GM18951 (cell line): Measurements from ENCODE around the gene SHQ1.

Source experiments
- POLR2A ChIP-seq: IDR thresholded peaks from 4 replicates; pipeline ENCODE4 v1.6.1; 2011; ENCODE audit warnings: mild to moderate bottlenecking; ENCODE audit not compliant: insufficient read length, insufficient read depth; ENCODE audit errors: extremely low read depth
- in situ Hi-C: fragments of 300-500 bp; cut with MboI; formaldehyde crosslinking; loops from one replicate; pipeline ENCODE4 v1.12.0; 2022; ENCODE audit warnings: low sequenced_read_pairs, mixed read lengths, inconsistent platforms; ENCODE audit not compliant: unreplicated experiment

SHQ1 gene

DNA sequence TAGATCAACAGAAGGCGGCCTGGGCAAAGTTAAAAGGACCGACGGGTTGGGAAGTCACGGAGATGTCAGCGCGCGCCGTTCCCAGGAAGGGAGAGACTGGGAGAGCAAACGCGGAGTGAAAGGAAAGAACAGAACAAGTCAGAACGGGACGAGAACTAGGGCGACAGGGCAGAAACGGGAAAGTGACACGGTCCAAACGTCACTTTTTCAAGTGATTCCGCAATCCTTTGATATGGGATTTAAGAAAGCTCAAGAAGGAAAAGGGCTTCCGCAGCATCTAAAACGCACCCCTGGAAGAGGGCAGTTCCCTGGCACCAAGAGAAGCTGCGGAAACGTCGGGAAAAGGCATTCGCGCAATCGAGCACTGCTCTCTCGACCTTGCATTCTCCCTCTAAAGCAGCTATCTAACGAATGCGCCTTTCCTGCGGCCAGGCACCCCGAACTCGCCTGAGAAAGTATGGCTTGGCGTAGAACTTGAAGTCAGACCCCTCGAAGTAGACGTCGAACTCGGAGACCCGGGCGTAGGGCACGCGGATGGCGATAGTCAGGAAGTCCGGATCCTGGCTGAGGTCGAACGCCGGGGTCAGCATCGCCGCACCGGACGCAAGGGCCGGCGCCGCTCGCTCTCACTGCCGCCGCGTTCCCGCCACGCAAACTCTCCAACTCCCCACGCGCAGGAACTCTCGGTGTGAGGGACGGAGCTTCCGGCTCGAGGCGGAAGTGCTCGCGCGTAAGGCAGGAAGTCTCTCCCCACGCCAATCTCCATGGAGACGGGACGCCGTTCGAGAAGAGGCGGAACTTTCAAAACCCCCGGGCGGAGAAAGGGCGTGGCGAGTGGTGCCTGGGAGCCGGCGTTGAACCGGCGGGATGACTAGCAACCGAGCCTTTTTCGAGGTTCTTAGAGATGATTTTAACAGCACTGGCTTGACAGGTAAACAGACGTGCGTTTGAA is at the start of gene SHQ1:
Gene SHQ1, minus strand, starts transcription at position 695 of the 952 bp plus-strand sequence. Its CDS starts 105 bp downstream, at position 590.
- TF ChIP-seq POLR2A = peak; percentile 80
- in situ Hi-C loops = no loop called here

DNA sequence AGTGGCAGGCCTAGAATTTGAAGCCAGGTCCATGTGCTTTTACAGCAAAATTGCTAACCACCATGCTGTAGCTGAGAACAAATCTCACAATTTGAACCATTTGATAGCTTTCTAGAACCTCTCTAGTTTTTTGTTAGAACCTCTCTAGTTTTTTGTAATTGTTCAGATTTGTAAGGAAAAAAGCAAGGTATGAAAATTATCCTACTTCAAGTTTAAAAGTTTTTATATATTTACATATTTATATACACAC is 49.4 kb upstream of the SHQ1 start:
- in situ Hi-C loops = no loop called here

DNA sequence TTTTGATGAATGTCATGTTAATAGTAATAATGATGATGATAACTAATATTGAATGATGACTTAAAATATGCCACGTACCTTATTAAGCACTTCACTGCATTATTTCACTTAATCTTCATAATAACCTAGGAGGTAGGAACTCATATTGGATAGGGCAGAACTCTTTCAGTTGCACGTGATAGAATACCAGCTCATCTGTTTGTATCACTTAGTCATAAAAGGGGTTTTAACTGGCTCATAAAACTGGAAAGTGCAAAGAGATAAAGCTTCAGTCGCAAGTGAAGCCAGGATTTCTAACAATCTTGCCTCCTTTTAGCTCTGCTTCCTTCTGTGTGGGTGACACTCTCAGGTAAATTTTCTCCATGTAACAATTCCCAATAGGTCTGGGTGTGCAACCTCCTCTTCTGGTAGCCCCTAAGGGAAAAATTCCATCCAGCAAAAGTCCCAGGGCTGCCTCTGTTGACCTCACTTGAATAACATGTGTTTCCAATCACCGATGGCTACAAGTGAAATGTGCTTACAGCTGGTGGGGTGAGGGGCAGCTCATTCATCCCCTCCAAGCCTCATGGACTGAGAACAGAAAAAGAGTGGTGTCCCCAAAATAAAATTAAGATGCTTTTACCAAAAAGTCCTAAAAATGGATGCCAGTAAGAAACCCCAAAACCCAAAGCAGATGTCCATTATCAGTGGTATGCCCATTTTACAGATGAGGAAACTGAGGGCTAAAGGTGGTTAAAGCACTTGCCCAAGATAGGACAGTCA is 48.9 kb upstream of the SHQ1 start:
- no peak for TF ChIP-seq POLR2A
- in situ Hi-C loops = no loop called here

More for the DNA sequence above, 49.4 kb upstream of the SHQ1 start:
- TF ChIP-seq POLR2A = no peak

DNA sequence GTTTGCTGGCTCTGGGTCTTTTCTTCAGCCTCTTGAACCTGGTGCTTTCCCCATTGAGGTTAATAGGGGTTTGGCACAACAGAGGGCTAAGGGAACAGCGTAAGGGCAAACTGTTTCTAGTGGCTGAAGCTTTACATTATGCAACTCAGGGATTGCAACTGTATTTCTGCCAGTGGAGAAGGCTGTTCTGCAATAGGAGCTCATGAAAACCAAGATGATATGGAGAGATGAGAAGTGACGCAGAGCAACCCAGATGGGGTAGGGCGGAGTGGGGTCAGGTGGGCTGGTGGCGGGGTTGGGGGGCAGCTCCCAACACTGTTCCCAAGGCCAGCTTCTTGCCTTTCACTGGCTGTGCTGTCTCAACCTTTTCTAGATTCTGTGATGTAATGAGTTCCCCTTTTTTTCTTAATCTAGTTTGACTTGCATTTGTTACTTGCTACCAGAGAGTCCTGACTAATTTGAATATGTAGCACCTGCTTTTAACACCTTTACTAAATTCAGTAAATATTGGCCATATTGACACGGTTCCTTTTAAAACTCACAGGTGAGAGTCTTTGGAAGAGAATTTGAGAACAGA is 46.8 kb upstream of the SHQ1 start:
- no peak for TF ChIP-seq POLR2A
- in situ Hi-C loops = no loop called here

DNA sequence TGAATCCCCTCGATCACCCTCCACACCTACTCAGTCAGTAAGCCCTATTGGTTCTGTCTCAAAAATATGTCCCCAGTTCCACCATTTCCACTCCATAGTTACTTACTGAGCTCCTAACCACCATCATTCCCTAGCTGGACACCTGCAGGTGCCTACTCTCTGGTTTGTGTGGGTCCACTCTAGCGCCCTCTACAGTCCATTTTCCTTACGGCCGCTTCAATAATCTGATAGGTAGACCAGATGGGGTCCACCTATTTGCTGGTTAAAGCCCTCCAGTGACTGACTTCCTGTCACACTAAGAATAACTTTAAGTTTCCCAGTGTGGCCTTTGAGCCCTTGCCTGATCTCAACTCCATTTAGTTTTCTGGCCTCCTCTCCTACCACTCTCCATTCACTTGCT is 44.6 kb upstream of the SHQ1 start:
- TF ChIP-seq POLR2A = no peak
- in situ Hi-C loops = no loop called here

DNA sequence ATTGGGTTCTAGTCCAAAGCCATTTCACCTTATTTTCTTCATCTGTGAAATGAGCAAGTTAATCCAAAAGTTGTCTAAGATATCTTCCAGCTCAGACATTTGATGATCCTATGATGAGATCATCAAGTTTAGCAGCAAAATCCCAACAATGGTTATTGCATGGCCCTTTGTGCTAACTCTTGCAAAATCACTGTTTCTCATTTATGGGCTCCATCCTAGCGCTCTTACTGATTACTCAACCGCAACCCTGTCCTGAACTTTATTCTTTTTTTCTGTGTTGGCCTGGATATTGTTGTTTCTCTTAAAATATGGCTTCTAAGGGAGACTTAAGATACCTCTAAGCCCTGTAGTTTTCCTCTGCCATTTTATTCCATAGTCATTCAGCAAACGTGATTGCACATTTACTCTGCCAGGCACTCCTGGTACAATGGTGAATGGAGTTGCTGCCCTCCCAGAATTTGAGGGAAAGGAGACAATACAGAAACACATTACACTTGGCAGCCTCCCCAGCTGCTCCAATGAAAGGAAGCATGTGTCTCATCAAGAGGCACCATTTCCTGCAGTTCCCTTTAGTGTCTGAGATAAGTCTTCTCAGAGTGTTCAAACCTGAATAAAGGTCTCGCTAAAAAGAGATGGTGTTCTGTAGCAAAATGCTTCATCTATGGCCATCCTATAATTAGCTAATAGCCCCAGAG is 44.0 kb upstream of the SHQ1 start:
- no peak for TF ChIP-seq POLR2A
- in situ Hi-C loops = no loop called here

DNA sequence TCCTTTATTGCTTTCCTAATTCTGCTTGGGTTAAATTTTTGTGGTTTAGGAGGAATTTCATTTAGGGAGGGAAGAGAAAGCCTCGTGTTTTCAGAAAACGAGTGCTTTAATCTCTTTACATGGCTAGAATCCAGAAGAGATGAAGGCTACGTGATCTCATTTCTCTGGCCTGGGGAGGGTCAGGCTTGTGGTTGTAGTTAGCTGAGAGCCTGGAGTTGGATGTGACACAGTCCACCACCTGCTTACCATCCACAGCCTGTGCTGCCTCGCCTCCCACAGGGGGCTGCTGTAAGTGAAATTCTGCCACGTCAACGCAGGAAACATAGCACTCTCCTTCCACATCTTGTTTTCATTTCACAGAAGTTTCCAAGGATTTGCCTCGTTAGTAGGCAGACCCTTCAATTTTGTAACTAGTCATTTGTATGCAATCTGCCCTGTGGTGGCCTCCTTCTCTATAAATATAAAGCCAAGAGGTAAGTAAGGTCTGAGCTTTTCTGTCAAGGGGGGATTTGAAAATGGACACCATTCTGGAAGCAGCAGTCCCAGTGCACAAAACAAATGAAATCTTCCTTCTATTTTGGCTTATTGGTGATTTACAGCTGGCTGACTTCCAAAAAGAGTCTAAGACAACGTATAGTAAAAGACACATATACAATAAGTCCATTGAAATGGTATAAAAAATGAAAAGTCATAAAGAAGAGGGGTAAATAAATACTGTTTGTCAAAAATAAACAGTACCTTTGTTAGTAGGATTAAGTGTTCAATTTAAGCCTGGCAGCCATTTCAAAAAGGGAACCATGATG is 43.0 kb upstream of the SHQ1 start:
- in situ Hi-C loops = no loop called here
- no peak for TF ChIP-seq POLR2A

DNA sequence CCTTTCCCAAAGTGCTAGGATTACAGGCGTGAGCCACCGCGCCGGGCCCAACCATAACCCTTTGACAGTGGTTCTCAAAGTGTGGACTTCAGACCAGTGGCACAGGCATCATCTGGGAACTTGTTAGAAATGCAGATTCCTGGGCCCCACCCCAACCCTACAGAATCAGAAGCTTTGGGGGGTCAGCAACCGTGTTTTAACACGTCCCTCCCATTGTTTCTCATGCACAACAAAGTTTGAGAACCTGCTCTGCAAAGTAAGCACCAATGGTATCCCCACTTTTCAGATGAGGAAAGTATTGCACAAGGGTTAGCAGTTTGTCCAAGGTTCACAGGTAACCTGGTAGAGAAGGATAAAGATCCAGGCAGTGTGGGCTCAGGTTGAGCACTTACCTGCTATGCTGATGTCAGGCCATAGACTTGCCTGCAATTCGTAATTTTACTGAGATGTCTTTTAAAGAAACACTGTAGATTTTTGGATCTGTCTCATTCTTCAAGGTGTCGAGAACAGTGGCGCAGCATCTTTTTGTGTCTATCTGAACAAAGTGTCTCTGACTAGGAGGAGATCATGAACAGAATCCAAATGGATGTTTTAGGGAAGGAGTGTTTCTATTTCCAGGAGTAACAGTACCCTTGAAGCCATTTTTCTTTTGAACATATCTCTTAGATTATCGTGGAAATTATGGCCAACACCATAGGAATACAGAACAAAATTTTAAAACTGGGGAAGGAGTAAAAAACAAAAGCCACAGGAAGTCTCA is 42.1 kb upstream of the SHQ1 start:
- in situ Hi-C loops = no loop called here
- no peak for TF ChIP-seq POLR2A

DNA sequence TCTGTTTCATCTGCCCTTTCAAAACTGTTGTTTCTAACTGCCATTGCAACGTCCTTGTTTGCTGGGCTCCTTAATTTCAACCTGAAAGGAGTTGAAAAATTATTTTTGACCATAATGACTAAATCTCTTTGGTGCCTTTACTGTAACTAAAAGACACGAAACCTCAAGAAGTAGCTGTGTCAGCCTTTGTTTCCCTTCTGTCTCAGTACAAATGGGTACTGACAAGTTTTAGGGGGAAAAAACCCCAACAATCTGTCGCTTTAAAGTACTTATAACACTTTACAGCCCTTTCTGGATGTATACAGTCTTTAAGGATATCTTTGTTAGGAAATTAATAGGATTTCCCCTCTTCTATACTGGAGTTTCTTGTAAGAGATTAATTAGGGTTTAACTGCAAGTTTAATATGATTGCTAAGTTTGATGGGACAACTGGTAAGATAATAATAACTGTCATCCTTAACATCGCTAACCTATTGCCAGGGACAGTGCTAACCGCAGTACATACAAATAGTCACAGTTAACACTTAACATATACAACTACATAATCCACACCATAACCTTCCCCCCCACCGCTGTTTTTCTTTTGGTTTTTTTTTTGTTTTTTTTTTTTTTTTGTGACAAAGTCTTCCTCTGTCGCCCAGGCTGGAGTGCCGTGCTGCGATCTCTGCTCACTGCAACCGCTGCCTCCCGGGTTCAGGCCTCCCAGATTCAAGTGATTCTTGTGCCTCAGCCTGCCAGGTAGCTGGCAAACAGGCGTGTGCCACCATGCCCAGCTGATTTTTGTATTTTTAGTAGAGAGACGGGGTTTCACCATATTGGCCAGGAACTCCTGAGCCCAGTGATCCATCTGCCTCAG is 41.3 kb upstream of the SHQ1 start:
- in situ Hi-C loops = no loop called here

DNA sequence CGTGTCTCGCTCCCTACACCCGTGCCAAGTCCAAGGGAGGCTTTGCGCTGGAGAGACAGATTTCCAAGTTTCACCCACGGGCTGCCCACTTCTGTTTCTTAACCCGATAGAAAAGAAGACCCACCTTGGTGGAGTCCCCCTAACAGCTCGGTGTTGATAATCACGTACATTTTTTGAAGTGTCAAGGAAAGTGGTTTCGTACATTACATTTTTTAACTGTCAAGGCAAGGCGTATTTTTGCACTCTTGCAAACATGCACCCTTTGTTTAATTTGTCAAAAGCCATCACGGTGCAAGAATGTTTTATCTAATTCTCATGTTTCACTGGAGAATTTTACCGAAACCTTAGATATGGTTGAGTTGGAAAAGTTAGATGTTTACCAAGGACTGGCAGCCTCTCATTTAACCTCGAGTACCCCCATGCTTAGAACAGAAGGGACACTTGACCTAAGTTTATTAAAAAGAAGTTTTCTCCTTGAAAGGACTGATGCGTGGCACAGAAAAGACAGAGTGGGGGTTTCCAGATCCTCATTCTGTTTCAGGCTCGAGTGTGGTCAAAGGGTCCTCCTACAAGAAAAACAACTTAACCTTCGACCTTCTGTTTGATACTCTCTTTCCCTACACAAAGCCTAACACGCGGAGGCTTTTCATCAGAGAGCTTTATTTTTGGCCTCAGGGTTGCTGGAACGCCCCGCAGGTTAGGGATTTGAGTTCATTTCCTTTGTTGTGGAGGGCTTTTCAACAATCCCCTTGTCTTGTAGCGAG is 40.5 kb upstream of the SHQ1 start:
- TF ChIP-seq POLR2A = no peak
- in situ Hi-C loops = no loop called here

More for the DNA sequence above, 41.3 kb upstream of the SHQ1 start:
- TF ChIP-seq POLR2A = no peak
